Smooth muscle cell of trachea (primary cell): ENCODE measurements around the gene LIPN. TPM values are rescaled to one million over a fixed set of nuclear protein-coding genes. Genes with fewer than 3 reads are reported as not detected.

Experiments
- total RNA-seq: library from RNA; depleted of rRNA; stranded (reverse); fragments of >200 nt; gene quantifications from 2 replicates; pipeline ENCODE4 v1.2.1, GENCODE V29; 2014

LIPN gene
- total RNA-seq = not detected in 2 replicates

GRCh38 chr10:88759366-88760101 lies at the start of gene LIPN:
Gene LIPN, plus strand, starts transcription at chr10:88760020. Its CDS starts 1,386 bp downstream, at chr10:88761406.

GRCh38 chr10:88802523-88803285 lies 42.9 kb downstream of the LIPN start, which contains the start of gene LIPM:
Gene LIPM, plus strand, starts transcription at chr10:88802730. Its CDS starts 167 bp downstream, at chr10:88802897.

Other genes with a start within 250 kb of the LIPN start
- 21.7 and 32.7 TPM in 2 replicates for gene RNLS, start 176.7 kb upstream of the LIPN start, total RNA-seq
- gene LIPJ, start 173.3 kb upstream of the LIPN start, total RNA-seq = 0.17 TPM in 1 of 2 replicates, not detected in the other
- gene LIPF, start 95.6 kb upstream of the LIPN start, total RNA-seq = 0.29 TPM in 1 of 2 replicates, not detected in the other
- gene LIPK, start 53.8 kb upstream of the LIPN start, total RNA-seq = not detected in 2 replicates
- gene LIPM, start 42.7 kb downstream of the LIPN start, total RNA-seq = not detected in 2 replicates
- gene ANKRD22, start 91.8 kb downstream of the LIPN start, total RNA-seq = not detected in 2 replicates
- gene STAMBPL1, start 120.2 kb downstream of the LIPN start, total RNA-seq = 33.2 and 49.3 TPM in 2 replicates
- 85.4 and 186 TPM in 2 replicates for gene ACTA2, start 192.8 kb downstream of the LIPN start, total RNA-seq
- gene FAS, start 230.8 kb downstream of the LIPN start, total RNA-seq = 80.9 and 85.7 TPM in 2 replicates